ENCODE data around the gene HBB.
"Not testable (repeated sequence)": the region's sequence is repeated elsewhere in the genome, so short reads cannot be mapped to it uniquely, and the experiment has no call there.

Gene HBB

GRCh38 chr11:5226732-5227310 is at the start of gene HBB:
HBB (minus strand) TSS chr11:5227071; CDS start chr11:5227021, 50 bp downstream.
- DNase-seq (ENCODE audit: low spot score): no peak

GRCh38 chr11:5275369-5276110 is 48.7 kb upstream of the HBB start:
- no peak for DNase-seq (ENCODE audit: low spot score)

GRCh38 chr11:5274395-5274794 is 47.5 kb upstream of the HBB start:
- DNase-seq (ENCODE audit: low spot score): no peak

- no peak for DNase-seq (ENCODE audit: low spot score)
Observed at GRCh38 chr11:5272395-5273017, 45.6 kb upstream of the HBB start.

- DNase-seq (ENCODE audit: low spot score): no peak
Observed at GRCh38 chr11:5269715-5270147, 42.9 kb upstream of the HBB start, which contains the start of gene HBE1. HBE1 (minus strand) TSS chr11:5269945; CDS start chr11:5269890, 55 bp downstream.

- no peak for DNase-seq (ENCODE audit: low spot score)
Observed at GRCh38 chr11:5267033-5267563, 40.2 kb upstream of the HBB start.

- DNase-seq (ENCODE audit: low spot score): no peak
Observed at GRCh38 chr11:5266609-5267008, 39.7 kb upstream of the HBB start.

- no peak for DNase-seq (ENCODE audit: low spot score)
Observed at GRCh38 chr11:5265832-5266231, 39.0 kb upstream of the HBB start.

- DNase-seq (ENCODE audit: low spot score): no peak
Observed at GRCh38 chr11:5258543-5259262, 31.8 kb upstream of the HBB start.

GRCh38 chr11:5257296-5257695 is 30.4 kb upstream of the HBB start:
- DNase-seq (ENCODE audit: low spot score): no peak

GRCh38 chr11:5254646-5255413 is 28.0 kb upstream of the HBB start, which contains the start of gene HBG2:
HBG2 (minus strand) TSS chr11:5254781; CDS start chr11:5254728, 53 bp downstream.
- DNase-seq (ENCODE audit: low spot score): not testable (repeated sequence)

GRCh38 chr11:5254023-5254422 is 27.2 kb upstream of the HBB start:
- DNase-seq (ENCODE audit: low spot score): not testable (repeated sequence)

- not testable (repeated sequence) for DNase-seq (ENCODE audit: low spot score)
Observed at GRCh38 chr11:5253440-5253839, 26.6 kb upstream of the HBB start.

GRCh38 chr11:5252919-5253265 is 26.0 kb upstream of the HBB start:
- DNase-seq (ENCODE audit: low spot score): no peak

- no peak for DNase-seq (ENCODE audit: low spot score)
Observed at GRCh38 chr11:5252192-5252918, 25.5 kb upstream of the HBB start.

- no peak for DNase-seq (ENCODE audit: low spot score)
Observed at GRCh38 chr11:5251746-5252145, 24.9 kb upstream of the HBB start.

- DNase-seq (ENCODE audit: low spot score): no peak
Observed at GRCh38 chr11:5250543-5251204, 23.8 kb upstream of the HBB start.

GRCh38 chr11:5249807-5250396 is 23.0 kb upstream of the HBB start, which contains the start of gene HBG1:
HBG1 (minus strand) TSS chr11:5249857; CDS start chr11:5249804, 53 bp downstream.
- DNase-seq (ENCODE audit: low spot score): not testable (repeated sequence)

GRCh38 chr11:5248498-5248897 is 21.6 kb upstream of the HBB start:
- DNase-seq (ENCODE audit: low spot score): not testable (repeated sequence)
